Heart right ventricle (tissue), 16 donors: Measurements from ENCODE around the gene DDIT3. TPM values are rescaled to one million over a fixed set of nuclear protein-coding genes. Genes with fewer than 3 reads are reported as not detected.

ENCODE experiments used
- ATAC-seq, 8 donors: fragments of 200-7000 bp; cut with Tn5 transposase; one replicate each; pipeline ENCODE4 v1.9.1; 2020; ENCODE audit warnings: mild to moderate bottlenecking in 8 of 8, moderate library complexity in 8 of 8, moderate number of reproducible peaks in 1 of 8
- DNase-seq, 2 donors: peaks; one replicate each; pipeline ENCODE4 v3.0.0-alpha.2; 2020
- H3K27ac ChIP-seq, 10 donors: fragments of 200-600 bp; sonication (generic) in 2 of 10; one replicate each; pipeline versions ENCODE4 v1.5.0 to v1.8.0; 2020 to 2022; ENCODE audit warnings: mild to moderate bottlenecking in 3 of 10
- H3K27me3 ChIP-seq, 7 donors: fragments of 200-600 bp; one replicate each; pipeline ENCODE4 v1.8.0; 2021 to 2022; ENCODE audit warnings: mild to moderate bottlenecking in 2 of 7
- H3K36me3 ChIP-seq, 9 donors: fragments of 200-600 bp; sonication (generic) in 1 of 9; one replicate each; pipeline versions ENCODE4 v1.5.0 to v1.8.0; 2020 to 2022; ENCODE audit warnings: mild to moderate bottlenecking in 2 of 9
- H3K4me1 ChIP-seq, 9 donors: fragments of 200-600 bp; sonication (generic) in 1 of 9; one replicate each; pipeline versions ENCODE4 v1.5.0 to v1.8.0; 2020 to 2022; ENCODE audit warnings: mild to moderate bottlenecking in 4 of 9
- H3K4me3 ChIP-seq, 10 donors: fragments of 200-600 bp; sonication (generic) in 2 of 10; one replicate each; pipeline versions ENCODE4 v1.5.0 to v1.8.0; 2020 to 2022; ENCODE audit warnings: mild to moderate bottlenecking in 7 of 10, moderate library complexity in 2 of 10
- H3K9me3 ChIP-seq, 11 donors: fragments of 200-600 bp in 10 of 11; sonication (generic) in 2 of 11; one replicate each; pipeline versions ENCODE4 v1.5.0 to v1.8.0; 2013 to 2022; ENCODE audit warnings: mild to moderate bottlenecking in 2 of 11, control low read depth in 1 of 11, moderate library complexity in 1 of 11
- CTCF ChIP-seq, 9 donors: fragments of 200-600 bp; sonication (generic) in 2 of 9; IDR thresholded peaks; one replicate each; pipeline versions ENCODE4 v1.5.0 to v1.8.0; 2021 to 2022; ENCODE audit warnings: antibody characterized with exemption in 9 of 9, mild to moderate bottlenecking in 5 of 9, moderate library complexity in 1 of 9
- WGBS, 2 donors: extraction: QIAGEN DNeasy Blood & Tissue Kit; methylation state at CpG; one replicate each; pipeline ENCODE4 v1.1.7; 2013; ENCODE audit warnings: inconsistent platforms in 1 of 2; 5-methylcytosine and 5-hydroxymethylcytosine counted together
- intact Hi-C, 10 donors: fragments of 100-400 bp; cut with DNase I; formaldehyde crosslinking; loops; one replicate each; pipeline versions ENCODE4 v1.11.1 to v1.14.2; 2022
- polyA plus RNA-seq, 2 donors: library from polyadenylated mRNA; stranded (reverse); fragments of 200-250 nt; gene quantifications; one replicate each; pipeline ENCODE4 v1.2.3, GENCODE V29; 2013
- total RNA-seq, 10 donors: library from RNA; stranded (reverse); fragmentation: NEBNext Ultra II Directional in 3 of 10; extraction: Animal tissue kit (Norgen Biotek cat#: 25700) in 3 of 10; gene quantifications; one replicate each; pipeline versions ENCODE4 v1.2.1 to v1.2.4, GENCODE V29; 2021 to 2023
- donor health status: Arrhythmogenic right ventricular cardiomyopathy.
- donor health status: ischemic (EF 13 %, LVEDD 7.1; RV severe dilation, severe dysfunction).
- donor health status: healthy with polysubstance abuse.
- donor health status: DM: no; HTN: yes; CAD: no.
- donor health status: DM: no; HTN: no; CAD: no.
- donor health status: ischemic (EF 25% LVEDD 6.9; RV normal size, moderate dysfunction).
- donor health status: ischemic (EF 25% LVEDD 5.7; RV mildly dilated, moderate dysfunction).
- donor health status: healthy.
- donor health status: DM: yes; HTN: yes; CAD: no.
- donor health status: Ischemic cardiomyopathy.
- donor health status: ischemic (EF 35%, LVEDD 5.7; RV mildly dilated, moderate dysfunction).
- donor health status: nonischemic (EF 11% LVEDD 7.7; RV severe dilation, severe dysfunction).
- donor health status: DM: yes; HTN: yes; CAD: no.
- donor health status: PGD.
- donor health status: ischemic (EF 29% LVEDD 5.4; RV normal size, mild dysfunction).
- donor health status: nonischemic (EF 23%, LVEDD 6.1; RV moderate dilation, normal function).

Gene DDIT3
- total and polyA plus RNA-seq, 12 donors, result 11.2 to 106 (median 24.9) TPM

DNA sequence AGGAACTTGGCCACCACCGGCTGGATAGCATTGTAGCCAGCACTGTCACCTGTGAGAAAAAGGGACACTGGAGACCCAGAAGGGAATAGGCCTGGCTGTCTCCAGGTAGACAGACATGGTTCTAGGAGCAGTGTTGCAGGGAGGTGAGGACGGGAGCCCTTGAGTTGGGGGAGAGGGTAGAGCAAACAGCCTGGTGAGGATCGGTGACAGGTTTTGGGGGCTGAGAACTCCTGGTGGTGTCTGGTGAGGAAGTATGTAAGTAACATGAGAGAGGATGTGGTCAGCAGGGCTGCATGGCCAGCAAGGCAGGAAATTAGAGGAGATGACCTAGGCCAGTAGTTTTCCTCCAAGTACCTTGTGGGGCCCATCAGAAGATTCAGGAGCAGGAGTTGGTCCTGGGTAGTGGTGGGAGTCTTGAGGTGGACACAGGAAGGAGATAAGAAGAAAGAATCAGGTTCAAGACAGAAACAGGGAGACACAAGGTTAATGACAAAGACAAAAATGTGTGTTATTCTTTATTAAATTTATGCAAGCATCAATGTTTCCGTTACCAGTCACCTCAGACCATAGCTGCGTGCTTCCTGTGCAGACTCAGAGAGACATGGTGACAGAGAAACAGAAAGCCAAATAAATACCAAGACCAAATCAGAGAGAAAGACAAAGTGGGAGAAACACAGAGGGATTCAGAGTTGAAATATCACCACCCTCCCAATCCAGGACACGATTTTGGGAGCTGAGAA lies 40.8 kb downstream of the DDIT3 start, which contains the start of gene ARHGAP9:
TSS of gene ARHGAP9 (minus strand) at position 491 of the 740 bp plus-strand sequence. CDS start at position 31, 460 bp downstream.
- WGBS, 2 donors, result 67 to 71% methylated on average over 6 of the region's 6 CpGs
- ATAC-seq (peak in 1 of 8 donors; percentile 4), DNase-seq (no peak)
- intact Hi-C loops, result no loop called here
- peak within 1 kb of the TSS in 1 of 10 donors; percentile 68 for H3K4me3 ChIP-seq
- TF ChIP-seq CTCF (IDR thresholded peaks at IDR 0.05), result no peak
- H3K9me3 ChIP-seq, result no peaks in the 10 kb centered on the region
- peaks cover 9 to 58% (median 34%) of the 10 kb centered on the region in 7 donors for H3K27me3 ChIP-seq
- H3K36me3 ChIP-seq, result peaks cover 0 to 10% (median 0%) of the 10 kb centered on the region in 9 donors
- H3K27ac ChIP-seq, result peak within 1 kb of the TSS in 6 of 10 donors; percentile 12 to 95 (median 42)
- H3K4me1 ChIP-seq, result peaks cover 0 to 57% (median 16%) of the 10 kb centered on the region in 9 donors

DNA sequence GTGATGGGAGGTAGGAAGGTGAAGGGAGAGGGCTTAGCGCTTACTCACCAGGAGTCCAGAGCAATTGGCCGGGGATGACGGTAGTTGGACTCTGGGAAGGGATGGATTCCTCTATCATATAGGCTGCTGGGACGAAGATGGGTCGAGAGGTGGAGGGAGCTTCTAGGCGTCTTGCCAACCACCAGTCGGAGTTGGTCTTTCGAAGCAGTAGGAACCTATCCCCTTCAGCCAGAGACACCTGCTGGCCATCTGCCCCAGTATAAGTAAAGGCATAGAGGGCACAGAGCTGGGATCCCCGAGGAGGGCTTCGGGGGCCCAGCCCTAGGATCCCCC lies 41.3 kb downstream of the DDIT3 start:
- Histone ChIP-seq H3K4me3 (peak overlapping the region in 1 of 10 donors; percentile 68), H3K9me3 (no peaks in the 10 kb centered on the region), H3K27me3 (peaks cover 9 to 63% (median 39%) of the 10 kb centered on the region in 7 donors), H3K36me3 (peaks cover 0 to 15% (median 0%) of the 10 kb centered on the region in 9 donors), H3K4me1 (peaks cover 0 to 62% (median 16%) of the 10 kb centered on the region in 9 donors), H3K27ac (peak overlapping the region in 5 of 10 donors; percentile 12 to 95 (median 50))
- no peak for DNase-seq
- no peak for TF ChIP-seq CTCF (IDR thresholded peaks at IDR 0.05)
- intact Hi-C loops, result no loop called here
- ATAC-seq, result no peak
- WGBS, 2 donors, result 86 to 89% methylated on average over 10 of the region's 10 CpGs

DNA sequence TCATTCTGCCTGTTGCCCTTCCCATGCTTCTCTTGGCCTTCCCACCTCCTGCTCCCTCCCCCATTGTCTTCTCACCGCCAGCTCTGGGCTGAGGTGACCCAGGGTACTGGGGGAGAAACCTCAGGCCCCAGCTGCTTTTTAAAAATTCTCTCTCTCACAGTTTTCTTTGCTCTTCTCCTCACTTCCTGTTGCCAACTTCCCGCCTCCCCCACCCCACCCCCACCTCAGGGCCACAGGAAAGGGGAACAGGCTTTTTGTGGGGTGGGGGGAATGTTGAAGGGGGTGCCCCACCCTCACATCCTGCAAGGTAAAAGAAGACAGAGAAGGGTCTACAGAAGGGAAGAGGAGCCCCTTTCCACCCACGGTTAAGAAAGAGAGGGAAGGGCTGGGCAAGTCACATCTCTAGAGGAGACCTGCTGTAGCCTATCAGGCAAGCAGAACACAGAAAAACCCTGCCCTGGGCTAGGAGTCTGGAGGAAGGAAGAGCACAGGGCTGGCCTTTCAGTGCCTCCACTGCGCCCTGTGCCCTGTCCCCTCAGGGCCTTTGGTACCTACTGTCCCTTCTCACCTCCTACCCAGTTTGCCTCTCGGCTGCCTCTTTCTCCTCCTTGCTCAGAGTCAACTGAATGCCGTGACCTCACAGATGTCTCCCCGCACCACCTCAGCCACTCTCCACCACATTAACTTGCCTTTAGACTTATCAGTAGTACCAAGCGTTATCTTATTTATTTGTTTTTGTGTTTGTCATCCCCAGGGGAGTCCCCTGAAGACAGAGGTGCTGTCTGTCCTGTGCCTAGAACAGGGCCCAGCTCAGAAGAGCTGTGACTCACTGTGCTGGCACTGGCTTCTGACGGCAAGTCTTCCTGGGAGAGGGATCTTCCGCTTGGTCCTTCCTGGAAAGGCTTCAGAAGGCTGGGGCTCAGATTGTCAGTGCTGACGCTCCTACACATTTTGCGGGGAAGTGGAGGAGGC lies 42.3 kb downstream of the DDIT3 start:
- 65 to 70% methylated on average over 12 of the region's 12 CpGs for WGBS, 2 donors
- peaks cover 9 to 73% (median 49%) of the 10 kb centered on the region in 7 donors for H3K27me3 ChIP-seq
- H3K27ac ChIP-seq, result peak overlapping the region in 6 of 10 donors; percentile 17 to 95 (median 42)
- peak overlapping the region in 8 of 10 donors; percentile 1 to 68 (median 46) for H3K4me3 ChIP-seq
- H3K9me3 ChIP-seq, result no peaks in the 10 kb centered on the region
- DNase-seq (no peak), ATAC-seq (peak in 6 of 8 donors; percentile 22 to 49 (median 32))
- no peak for TF ChIP-seq CTCF (IDR thresholded peaks at IDR 0.05)
- peaks cover 0 to 71% (median 16%) of the 10 kb centered on the region in 9 donors for H3K4me1 ChIP-seq
- H3K36me3 ChIP-seq, result peaks cover 0 to 25% (median 0%) of the 10 kb centered on the region in 9 donors
- intact Hi-C loops, result no loop called here
